HEK293 (cell line): ENCODE data around the gene GLIS1.

Experiments
- CTCF ChIA-PET: fragments of 350-600 bp; formaldehyde crosslinking; extraction: SDS; loops from one replicate; lab custom pipeline; 2021; ENCODE audit warnings: antibody characterized with exemption; lab: Yijun Ruan, JAX
- POLR2A ChIA-PET: fragments of 300-600 bp; formaldehyde crosslinking; extraction: SDS; loops from one replicate; lab custom pipeline; 2020; ENCODE audit warnings: antibody characterized with exemption, inconsistent platforms; lab: Yijun Ruan, JAX
- H3K27ac ChIP-seq: fragments of 200-500 bp; sonication (Bioruptor generic); 2 replicates; pipeline ENCODE4 v1.5.1; 2014; ENCODE audit warnings: low read depth, low read length, control low read depth, inconsistent platforms; ENCODE audit errors: extremely low read depth
- H3K36me3 ChIP-seq, 2 experiments: fragments of 200-500 bp in 1 of 2; sonication (Bioruptor generic) in 1 of 2; 1 replicate in 1 of 2; 2 replicates in 1 of 2; pipeline ENCODE4 v1.5.1; 2014 to 2017; ENCODE audit warnings: inconsistent platforms in 2 of 2, low read length in 2 of 2; ENCODE audit not compliant: control insufficient read depth in 2 of 2, insufficient read depth in 1 of 2
- H3K4me1 ChIP-seq: fragments of 200-500 bp; sonication (Bioruptor generic); 2 replicates; pipeline ENCODE4 v1.5.1; 2014; ENCODE audit warnings: mild to moderate bottlenecking, low read length, inconsistent platforms; ENCODE audit not compliant: control insufficient read depth, insufficient read depth
- H3K4me3 ChIP-seq: 2 replicates; pipeline ENCODE4 v1.5.1; 2011; ENCODE audit warnings: low read depth, mild to moderate bottlenecking, control low read depth, low read length, moderate library complexity
- H3K9me3 ChIP-seq: fragments of 200-500 bp; sonication (Bioruptor generic); 2 replicates; pipeline ENCODE4 v1.5.1; 2014; ENCODE audit warnings: low read depth, low read length, inconsistent platforms; ENCODE audit not compliant: control insufficient read depth, insufficient read depth
- FEZF1 ChIP-seq: fragments of 450-650 bp; formaldehyde crosslinking; IDR thresholded peaks from 2 replicates; pipeline ENCODE4 v1.5.1; 2016; ENCODE audit warnings: missing biosample characterization, missing genetic modification characterization
- GFI1B ChIP-seq: fragments of 450-650 bp; formaldehyde crosslinking; IDR thresholded peaks from 2 replicates; pipeline ENCODE4 v1.5.1; 2016; ENCODE audit warnings: missing biosample characterization, missing genetic modification characterization
- GLI2 ChIP-seq: fragments of 450-650 bp; formaldehyde crosslinking; IDR thresholded peaks from 2 replicates; pipeline ENCODE4; 2017; ENCODE audit warnings: missing biosample characterization, missing genetic modification characterization, low read depth, borderline replicate concordance
- GLIS1 ChIP-seq: fragments of 450-650 bp; formaldehyde crosslinking; IDR thresholded peaks from 2 replicates; pipeline ENCODE4 v1.5.1; 2016; ENCODE audit warnings: missing biosample characterization, missing genetic modification characterization
- OSR2 ChIP-seq: fragments of 450-650 bp; formaldehyde crosslinking; IDR thresholded peaks from 2 replicates; pipeline ENCODE4 v1.5.1; 2016; ENCODE audit warnings: missing biosample characterization, missing genetic modification characterization
- SETDB1 ChIP-seq: IDR thresholded peaks from one replicate; pipeline ENCODE4 v1.6.1; 2017; ENCODE audit warnings: mild to moderate bottlenecking, low read length, moderate library complexity, mixed read lengths; ENCODE audit not compliant: insufficient read length
- ZBTB21 ChIP-seq: fragments of 450-650 bp; formaldehyde crosslinking; IDR thresholded peaks from 2 replicates; pipeline ENCODE4 v1.5.1; 2017; ENCODE audit warnings: missing biosample characterization, missing genetic modification characterization
- ZEB2 ChIP-seq: fragments of 450-650 bp; formaldehyde crosslinking; IDR thresholded peaks from 2 replicates; pipeline ENCODE4 v1.5.1; 2016; ENCODE audit warnings: missing biosample characterization, missing genetic modification characterization
- ZNF214 ChIP-seq: fragments of 450-650 bp; formaldehyde crosslinking; IDR thresholded peaks from 2 replicates; pipeline ENCODE4 v1.5.1; 2017; ENCODE audit warnings: missing biosample characterization, mild to moderate bottlenecking, missing genetic modification characterization, borderline replicate concordance
- ZNF416 ChIP-seq: fragments of 450-650 bp; formaldehyde crosslinking; IDR thresholded peaks from 2 replicates; pipeline ENCODE4 v1.5.1; 2016; ENCODE audit warnings: missing biosample characterization, missing genetic modification characterization
- ZNF558 ChIP-seq: fragments of 450-650 bp; formaldehyde crosslinking; IDR thresholded peaks from 2 replicates; pipeline ENCODE4 v1.5.1; 2016; ENCODE audit warnings: missing biosample characterization, missing genetic modification characterization
- ZNF600 ChIP-seq: fragments of 450-650 bp; formaldehyde crosslinking; IDR thresholded peaks from 2 replicates; pipeline ENCODE4 v1.5.1; 2016; ENCODE audit warnings: missing biosample characterization, missing genetic modification characterization
- ZNF843 ChIP-seq: fragments of 450-650 bp; formaldehyde crosslinking; IDR thresholded peaks from 2 replicates; pipeline ENCODE4 v1.5.1; 2016; ENCODE audit warnings: missing biosample characterization, missing genetic modification characterization
- ZXDB ChIP-seq: fragments of 450-650 bp; formaldehyde crosslinking; IDR thresholded peaks from 2 replicates; pipeline ENCODE4 v1.5.1; 2016; ENCODE audit warnings: missing biosample characterization, missing genetic modification characterization
- TF ChIP-seq, protein P1 (sequence below): fragments of 450-650 bp; formaldehyde crosslinking; IDR thresholded peaks from 2 replicates; pipeline ENCODE4 v1.5.1; 2016; ENCODE audit warnings: missing biosample characterization, missing genetic modification characterization
- TF ChIP-seq, protein P2 (sequence below): fragments of 450-650 bp; formaldehyde crosslinking; IDR thresholded peaks from 2 replicates; pipeline ENCODE4 v1.5.1; 2016; ENCODE audit warnings: missing biosample characterization, missing genetic modification characterization
- TF ChIP-seq, protein P3 (sequence below): fragments of 450-650 bp; formaldehyde crosslinking; IDR thresholded peaks from 2 replicates; pipeline ENCODE4 v1.5.1; 2016; ENCODE audit warnings: missing biosample characterization, missing genetic modification characterization
- TF ChIP-seq, protein P4 (sequence below): fragments of 450-650 bp; formaldehyde crosslinking; IDR thresholded peaks from 2 replicates; pipeline ENCODE4 v1.5.1; 2016; ENCODE audit warnings: missing biosample characterization, missing genetic modification characterization
- TF ChIP-seq, protein P5 (sequence below): fragments of 450-650 bp; formaldehyde crosslinking; IDR thresholded peaks from 2 replicates; pipeline ENCODE4 v1.5.1; 2016; ENCODE audit warnings: missing biosample characterization, missing genetic modification characterization
- TF ChIP-seq, protein P6 (sequence below): fragments of 450-650 bp; formaldehyde crosslinking; IDR thresholded peaks from 2 replicates; pipeline ENCODE4 v1.5.1; 2016; ENCODE audit warnings: missing biosample characterization, missing genetic modification characterization, borderline replicate concordance

Gene GLIS1

DNA sequence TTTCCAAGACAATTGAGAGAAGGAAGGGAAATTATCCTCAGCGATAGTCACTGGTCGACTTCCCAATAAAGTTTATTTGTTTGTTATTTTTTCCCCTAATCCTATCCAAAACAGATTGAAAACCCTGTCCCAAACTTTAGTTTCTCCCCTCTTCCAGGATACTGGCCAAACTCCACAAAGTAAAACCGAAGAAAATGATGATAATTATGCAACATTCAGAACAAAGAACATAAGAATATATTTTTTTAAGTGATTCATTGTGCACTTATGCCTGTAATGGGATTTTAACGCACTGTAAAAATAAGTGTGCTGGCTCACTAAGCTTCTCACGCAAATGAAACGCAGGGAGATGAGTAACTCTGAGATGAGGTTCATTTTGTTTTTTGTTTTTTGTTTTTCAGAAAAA lies 6.0 kb downstream of the GLIS1 start:
- ChIA-PET CTCF (interaction anchor here (1.7 kb wide), 1 partner anchor 21 kb away, joined by 8 read pairs; no protein-coding TSS in a partner anchor), POLR2A (no interaction called here)
- Histone ChIP-seq H3K9me3 (no peaks in the 10 kb centered on the region), H3K27ac (no peak overlapping the region; the same call in 1 of the 2 replicates), H3K36me3 (no peaks in the 10 kb centered on the region), H3K4me1 (peaks cover 26% of the 10 kb centered on the region), H3K4me3 (no peak overlapping the region)
- TF ChIP-seq, protein P1, sequence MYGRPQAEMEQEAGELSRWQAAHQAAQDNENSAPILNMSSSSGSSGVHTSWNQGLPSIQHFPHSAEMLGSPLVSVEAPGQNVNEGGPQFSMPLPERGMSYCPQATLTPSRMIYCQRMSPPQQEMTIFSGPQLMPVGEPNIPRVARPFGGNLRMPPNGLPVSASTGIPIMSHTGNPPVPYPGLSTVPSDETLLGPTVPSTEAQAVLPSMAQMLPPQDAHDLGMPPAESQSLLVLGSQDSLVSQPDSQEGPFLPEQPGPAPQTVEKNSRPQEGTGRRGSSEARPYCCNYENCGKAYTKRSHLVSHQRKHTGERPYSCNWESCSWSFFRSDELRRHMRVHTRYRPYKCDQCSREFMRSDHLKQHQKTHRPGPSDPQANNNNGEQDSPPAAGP: 0 out of 2 replicates have a peak, but pooled peaks have one; percentile 27
- TF ChIP-seq ZNF558 (peak; percentile 19; the same call in 1 of the 2 replicates), ZNF843 (tag by site-specific recombination) (peak; percentile 77; the same call in 1 of the 2 replicates), SETDB1 (no peak), GFI1B (tag by site-specific recombination) (no peak), GLI2 (tag by site-specific recombination) (peak; percentile 37; the same call in 1 of the 2 replicates), OSR2 (peak; percentile 36; the same call in 1 of the 2 replicates), GLIS1 (tag by site-specific recombination) (no peak), ZXDB (tag by site-specific recombination) (peak; percentile 64; the same call in 1 of the 2 replicates), FEZF1 (peak; percentile 67), ZBTB21 (tag by site-specific recombination) (no peak), ZNF600 (tag by site-specific recombination) (peak; percentile 88), ZEB2 (tag by site-specific recombination) (peak; percentile 92), ZNF214 (tag by site-specific recombination) (no peak), ZNF416 (no peak)
- TF ChIP-seq, protein P2, sequence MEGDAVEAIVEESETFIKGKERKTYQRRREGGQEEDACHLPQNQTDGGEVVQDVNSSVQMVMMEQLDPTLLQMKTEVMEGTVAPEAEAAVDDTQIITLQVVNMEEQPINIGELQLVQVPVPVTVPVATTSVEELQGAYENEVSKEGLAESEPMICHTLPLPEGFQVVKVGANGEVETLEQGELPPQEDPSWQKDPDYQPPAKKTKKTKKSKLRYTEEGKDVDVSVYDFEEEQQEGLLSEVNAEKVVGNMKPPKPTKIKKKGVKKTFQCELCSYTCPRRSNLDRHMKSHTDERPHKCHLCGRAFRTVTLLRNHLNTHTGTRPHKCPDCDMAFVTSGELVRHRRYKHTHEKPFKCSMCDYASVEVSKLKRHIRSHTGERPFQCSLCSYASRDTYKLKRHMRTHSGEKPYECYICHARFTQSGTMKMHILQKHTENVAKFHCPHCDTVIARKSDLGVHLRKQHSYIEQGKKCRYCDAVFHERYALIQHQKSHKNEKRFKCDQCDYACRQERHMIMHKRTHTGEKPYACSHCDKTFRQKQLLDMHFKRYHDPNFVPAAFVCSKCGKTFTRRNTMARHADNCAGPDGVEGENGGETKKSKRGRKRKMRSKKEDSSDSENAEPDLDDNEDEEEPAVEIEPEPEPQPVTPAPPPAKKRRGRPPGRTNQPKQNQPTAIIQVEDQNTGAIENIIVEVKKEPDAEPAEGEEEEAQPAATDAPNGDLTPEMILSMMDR (tag by site-specific recombination): no peak
- TF ChIP-seq, protein P3, sequence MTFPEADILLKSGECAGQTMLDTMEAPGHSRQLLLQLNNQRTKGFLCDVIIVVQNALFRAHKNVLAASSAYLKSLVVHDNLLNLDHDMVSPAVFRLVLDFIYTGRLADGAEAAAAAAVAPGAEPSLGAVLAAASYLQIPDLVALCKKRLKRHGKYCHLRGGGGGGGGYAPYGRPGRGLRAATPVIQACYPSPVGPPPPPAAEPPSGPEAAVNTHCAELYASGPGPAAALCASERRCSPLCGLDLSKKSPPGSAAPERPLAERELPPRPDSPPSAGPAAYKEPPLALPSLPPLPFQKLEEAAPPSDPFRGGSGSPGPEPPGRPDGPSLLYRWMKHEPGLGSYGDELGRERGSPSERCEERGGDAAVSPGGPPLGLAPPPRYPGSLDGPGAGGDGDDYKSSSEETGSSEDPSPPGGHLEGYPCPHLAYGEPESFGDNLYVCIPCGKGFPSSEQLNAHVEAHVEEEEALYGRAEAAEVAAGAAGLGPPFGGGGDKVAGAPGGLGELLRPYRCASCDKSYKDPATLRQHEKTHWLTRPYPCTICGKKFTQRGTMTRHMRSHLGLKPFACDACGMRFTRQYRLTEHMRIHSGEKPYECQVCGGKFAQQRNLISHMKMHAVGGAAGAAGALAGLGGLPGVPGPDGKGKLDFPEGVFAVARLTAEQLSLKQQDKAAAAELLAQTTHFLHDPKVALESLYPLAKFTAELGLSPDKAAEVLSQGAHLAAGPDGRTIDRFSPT: 0 out of 2 replicates have a peak, but pooled peaks have one; percentile 49
- TF ChIP-seq, protein P4, sequence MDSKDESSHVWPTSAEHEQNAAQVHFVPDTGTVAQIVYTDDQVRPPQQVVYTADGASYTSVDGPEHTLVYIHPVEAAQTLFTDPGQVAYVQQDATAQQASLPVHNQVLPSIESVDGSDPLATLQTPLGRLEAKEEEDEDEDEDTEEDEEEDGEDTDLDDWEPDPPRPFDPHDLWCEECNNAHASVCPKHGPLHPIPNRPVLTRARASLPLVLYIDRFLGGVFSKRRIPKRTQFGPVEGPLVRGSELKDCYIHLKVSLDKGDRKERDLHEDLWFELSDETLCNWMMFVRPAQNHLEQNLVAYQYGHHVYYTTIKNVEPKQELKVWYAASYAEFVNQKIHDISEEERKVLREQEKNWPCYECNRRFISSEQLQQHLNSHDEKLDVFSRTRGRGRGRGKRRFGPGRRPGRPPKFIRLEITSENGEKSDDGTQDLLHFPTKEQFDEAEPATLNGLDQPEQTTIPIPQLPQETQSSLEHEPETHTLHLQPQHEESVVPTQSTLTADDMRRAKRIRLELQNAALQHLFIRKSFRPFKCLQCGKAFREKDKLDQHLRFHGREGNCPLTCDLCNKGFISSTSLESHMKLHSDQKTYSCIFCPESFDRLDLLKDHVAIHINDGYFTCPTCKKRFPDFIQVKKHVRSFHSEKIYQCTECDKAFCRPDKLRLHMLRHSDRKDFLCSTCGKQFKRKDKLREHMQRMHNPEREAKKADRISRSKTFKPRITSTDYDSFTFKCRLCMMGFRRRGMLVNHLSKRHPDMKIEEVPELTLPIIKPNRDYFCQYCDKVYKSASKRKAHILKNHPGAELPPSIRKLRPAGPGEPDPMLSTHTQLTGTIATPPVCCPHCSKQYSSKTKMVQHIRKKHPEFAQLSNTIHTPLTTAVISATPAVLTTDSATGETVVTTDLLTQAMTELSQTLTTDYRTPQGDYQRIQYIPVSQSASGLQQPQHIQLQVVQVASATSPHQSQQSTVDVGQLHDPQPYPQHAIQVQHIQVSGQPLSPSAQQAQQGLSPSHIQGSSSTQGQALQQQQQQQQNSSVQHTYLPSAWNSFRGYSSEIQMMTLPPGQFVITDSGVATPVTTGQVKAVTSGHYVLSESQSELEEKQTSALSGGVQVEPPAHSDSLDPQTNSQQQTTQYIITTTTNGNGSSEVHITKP (tag by site-specific recombination): peak; percentile 75
- TF ChIP-seq, protein P5, sequence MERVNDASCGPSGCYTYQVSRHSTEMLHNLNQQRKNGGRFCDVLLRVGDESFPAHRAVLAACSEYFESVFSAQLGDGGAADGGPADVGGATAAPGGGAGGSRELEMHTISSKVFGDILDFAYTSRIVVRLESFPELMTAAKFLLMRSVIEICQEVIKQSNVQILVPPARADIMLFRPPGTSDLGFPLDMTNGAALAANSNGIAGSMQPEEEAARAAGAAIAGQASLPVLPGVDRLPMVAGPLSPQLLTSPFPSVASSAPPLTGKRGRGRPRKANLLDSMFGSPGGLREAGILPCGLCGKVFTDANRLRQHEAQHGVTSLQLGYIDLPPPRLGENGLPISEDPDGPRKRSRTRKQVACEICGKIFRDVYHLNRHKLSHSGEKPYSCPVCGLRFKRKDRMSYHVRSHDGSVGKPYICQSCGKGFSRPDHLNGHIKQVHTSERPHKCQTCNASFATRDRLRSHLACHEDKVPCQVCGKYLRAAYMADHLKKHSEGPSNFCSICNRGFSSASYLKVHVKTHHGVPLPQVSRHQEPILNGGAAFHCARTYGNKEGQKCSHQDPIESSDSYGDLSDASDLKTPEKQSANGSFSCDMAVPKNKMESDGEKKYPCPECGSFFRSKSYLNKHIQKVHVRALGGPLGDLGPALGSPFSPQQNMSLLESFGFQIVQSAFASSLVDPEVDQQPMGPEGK: 0 out of 2 replicates have a peak, but pooled peaks have one; percentile 33
- TF ChIP-seq, protein P6, sequence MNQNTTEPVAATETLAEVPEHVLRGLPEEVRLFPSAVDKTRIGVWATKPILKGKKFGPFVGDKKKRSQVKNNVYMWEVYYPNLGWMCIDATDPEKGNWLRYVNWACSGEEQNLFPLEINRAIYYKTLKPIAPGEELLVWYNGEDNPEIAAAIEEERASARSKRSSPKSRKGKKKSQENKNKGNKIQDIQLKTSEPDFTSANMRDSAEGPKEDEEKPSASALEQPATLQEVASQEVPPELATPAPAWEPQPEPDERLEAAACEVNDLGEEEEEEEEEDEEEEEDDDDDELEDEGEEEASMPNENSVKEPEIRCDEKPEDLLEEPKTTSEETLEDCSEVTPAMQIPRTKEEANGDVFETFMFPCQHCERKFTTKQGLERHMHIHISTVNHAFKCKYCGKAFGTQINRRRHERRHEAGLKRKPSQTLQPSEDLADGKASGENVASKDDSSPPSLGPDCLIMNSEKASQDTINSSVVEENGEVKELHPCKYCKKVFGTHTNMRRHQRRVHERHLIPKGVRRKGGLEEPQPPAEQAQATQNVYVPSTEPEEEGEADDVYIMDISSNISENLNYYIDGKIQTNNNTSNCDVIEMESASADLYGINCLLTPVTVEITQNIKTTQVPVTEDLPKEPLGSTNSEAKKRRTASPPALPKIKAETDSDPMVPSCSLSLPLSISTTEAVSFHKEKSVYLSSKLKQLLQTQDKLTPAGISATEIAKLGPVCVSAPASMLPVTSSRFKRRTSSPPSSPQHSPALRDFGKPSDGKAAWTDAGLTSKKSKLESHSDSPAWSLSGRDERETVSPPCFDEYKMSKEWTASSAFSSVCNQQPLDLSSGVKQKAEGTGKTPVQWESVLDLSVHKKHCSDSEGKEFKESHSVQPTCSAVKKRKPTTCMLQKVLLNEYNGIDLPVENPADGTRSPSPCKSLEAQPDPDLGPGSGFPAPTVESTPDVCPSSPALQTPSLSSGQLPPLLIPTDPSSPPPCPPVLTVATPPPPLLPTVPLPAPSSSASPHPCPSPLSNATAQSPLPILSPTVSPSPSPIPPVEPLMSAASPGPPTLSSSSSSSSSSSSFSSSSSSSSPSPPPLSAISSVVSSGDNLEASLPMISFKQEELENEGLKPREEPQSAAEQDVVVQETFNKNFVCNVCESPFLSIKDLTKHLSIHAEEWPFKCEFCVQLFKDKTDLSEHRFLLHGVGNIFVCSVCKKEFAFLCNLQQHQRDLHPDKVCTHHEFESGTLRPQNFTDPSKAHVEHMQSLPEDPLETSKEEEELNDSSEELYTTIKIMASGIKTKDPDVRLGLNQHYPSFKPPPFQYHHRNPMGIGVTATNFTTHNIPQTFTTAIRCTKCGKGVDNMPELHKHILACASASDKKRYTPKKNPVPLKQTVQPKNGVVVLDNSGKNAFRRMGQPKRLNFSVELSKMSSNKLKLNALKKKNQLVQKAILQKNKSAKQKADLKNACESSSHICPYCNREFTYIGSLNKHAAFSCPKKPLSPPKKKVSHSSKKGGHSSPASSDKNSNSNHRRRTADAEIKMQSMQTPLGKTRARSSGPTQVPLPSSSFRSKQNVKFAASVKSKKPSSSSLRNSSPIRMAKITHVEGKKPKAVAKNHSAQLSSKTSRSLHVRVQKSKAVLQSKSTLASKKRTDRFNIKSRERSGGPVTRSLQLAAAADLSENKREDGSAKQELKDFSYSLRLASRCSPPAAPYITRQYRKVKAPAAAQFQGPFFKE (tag by site-specific recombination): no peak
